A549 (cell line): ENCODE measurements around the gene RRBP1. TPM values are rescaled to one million over a fixed set of nuclear protein-coding genes. Genes with fewer than 3 reads are reported as not detected.

Experiments
- ATAC-seq, 2 experiments: fragments of 200-7000 bp in 1 of 2; fragments of >200 bp in 1 of 2; cut with Nextera tagmentation in 1 of 2; cut with Tn5 transposase in 1 of 2; 3 replicates each; pipeline versions ENCODE4 v1.8.0 to v1.9.1; 2018 to 2020; ENCODE audit warnings: mild to moderate bottlenecking in 1 of 2, moderate library complexity in 1 of 2
- CTCF ChIA-PET: fragments of 300-600 bp; sonication (Branson Sonifier 250); formaldehyde crosslinking; extraction: SDS; loops from one replicate; lab custom pipeline; 2021; ENCODE audit warnings: antibody characterized with exemption, inconsistent platforms; lab: Yijun Ruan, JAX
- POLR2A ChIA-PET: fragments of 350-600 bp; formaldehyde crosslinking; extraction: SDS; loops from one replicate; lab custom pipeline; 2021; ENCODE audit warnings: antibody characterized with exemption, inconsistent platforms; lab: Yijun Ruan, JAX
- DNase-seq, 2 experiments: peaks; one replicate each; pipeline versions ENCODE4 v3.0.0 to v3.0.0-alpha.2; 2011 to 2016; ENCODE audit warnings: low read depth in 1 of 2, low spot score in 1 of 2
- FAIRE-seq: peaks from 2 replicates; lab custom pipeline; 2011; peaks lifted over from hg19 to GRCh38; lab: Jason Lieb, UNC
- H3K27ac ChIP-seq, 2 experiments: fragments of >200 bp; sonication (Bioruptor Twin); formaldehyde crosslinking; 3 replicates each; pipeline ENCODE4 v1.5.1; 2016 to 2017
- H3K4me1 ChIP-seq: fragments of >200 bp; sonication (Bioruptor Twin); formaldehyde crosslinking; 3 replicates; pipeline ENCODE4 v1.6.1; 2016
- H3K4me2 ChIP-seq: fragments of >200 bp; sonication (Bioruptor Twin); formaldehyde crosslinking; 3 replicates; pipeline ENCODE4 v1.6.1; 2016
- H3K4me3 ChIP-seq: fragments of >200 bp; sonication (Bioruptor Twin); formaldehyde crosslinking; 3 replicates; pipeline ENCODE4 v1.5.1; 2016
- H3K9me3 ChIP-seq: fragments of >200 bp; sonication (Bioruptor Twin); formaldehyde crosslinking; 3 replicates; pipeline ENCODE4 v1.6.1; 2016
- BCL3 ChIP-seq: fragments of >200 bp; sonication (Bioruptor Twin); formaldehyde crosslinking; IDR thresholded peaks from 3 replicates; pipeline ENCODE4 v1.6.1; 2016
- CBX2 ChIP-seq: fragments of 200-600 bp; sonication (generic); IDR thresholded peaks from 2 replicates; pipeline ENCODE4 v1.6.1; 2016; ENCODE audit warnings: low read depth, mild to moderate bottlenecking, borderline replicate concordance
- CEBPB ChIP-seq, 2 experiments: fragments of >200 bp in 1 of 2; sonication (Bioruptor Twin) in 1 of 2; formaldehyde crosslinking in 1 of 2; IDR thresholded peaks; 2 replicates each; pipeline ENCODE4 v1.6.1; 2012 to 2016
- CHD4 ChIP-seq: fragments of 200-600 bp; sonication (generic); IDR thresholded peaks from 2 replicates; pipeline ENCODE4 v1.6.1; 2016; ENCODE audit warnings: antibody characterized with exemption, mild to moderate bottlenecking, borderline replicate concordance
- EHMT2 ChIP-seq: fragments of 200-600 bp; sonication (generic); IDR thresholded peaks from 2 replicates; pipeline ENCODE4 v1.6.1; 2016; ENCODE audit warnings: antibody characterized with exemption, low read depth, mild to moderate bottlenecking, moderate library complexity
- FOSB ChIP-seq: fragments of 250-450 bp; sonication (Bioruptor Pico); IDR thresholded peaks from 2 replicates; pipeline ENCODE4 v1.5.0; 2020; ENCODE audit warnings: mild to moderate bottlenecking, moderate library complexity
- FOSL2 ChIP-seq, 2 experiments: fragments of 450-650 bp in 1 of 2; fragments of >200 bp in 1 of 2; sonication (Bioruptor Twin) in 1 of 2; formaldehyde crosslinking; IDR thresholded peaks; 2 replicates each; pipeline versions ENCODE4 v1.5.0 to v1.6.1; 2016 to 2020; ENCODE audit warnings: mild to moderate bottlenecking in 1 of 2, moderate library complexity in 1 of 2
- HEYL ChIP-seq: fragments of 250-450 bp; sonication (Bioruptor Pico); IDR thresholded peaks from 2 replicates; pipeline ENCODE4 v1.8.0; 2021; ENCODE audit warnings: mild to moderate bottlenecking, moderate library complexity
- HMGXB4 ChIP-seq: fragments of 250-450 bp; sonication (Bioruptor Pico); IDR thresholded peaks from 2 replicates; pipeline ENCODE4 v1.5.0; 2021; ENCODE audit warnings: mild to moderate bottlenecking, moderate library complexity, borderline replicate concordance
- HOXA7 ChIP-seq: fragments of 250-450 bp; sonication (Bioruptor Pico); IDR thresholded peaks from 2 replicates; pipeline ENCODE4 v1.5.0; 2020; ENCODE audit warnings: mild to moderate bottlenecking, moderate library complexity
- HOXB5 ChIP-seq: fragments of 250-450 bp; sonication (Bioruptor Pico); IDR thresholded peaks from 2 replicates; pipeline ENCODE4 v1.5.0; 2020; ENCODE audit warnings: mild to moderate bottlenecking, moderate library complexity
- JUNB ChIP-seq: fragments of >200 bp; sonication (Bioruptor Twin); formaldehyde crosslinking; IDR thresholded peaks from 2 replicates; pipeline ENCODE4 v1.6.1; 2016
- MAFK ChIP-seq: fragments of 450-650 bp; IDR thresholded peaks from 2 replicates; pipeline ENCODE4 v1.6.1; 2014; ENCODE audit not compliant: partially characterized antibody
- NFE2L2 ChIP-seq: fragments of 150-350 bp; conservative IDR thresholded peaks from 2 replicates; pipeline ENCODE4 v1.6.1; 2014; ENCODE audit warnings: low read length
- RCOR1 ChIP-seq: fragments of 150-350 bp; IDR thresholded peaks from 2 replicates; pipeline ENCODE4 v1.6.1; 2014; ENCODE audit warnings: antibody characterized with exemption, low read length, low read depth
- TP53 ChIP-seq: fragments of 250-450 bp; sonication (Bioruptor Pico); IDR thresholded peaks from 2 replicates; pipeline ENCODE4 v1.5.0; 2021; ENCODE audit warnings: mild to moderate bottlenecking, moderate library complexity
- WGBS: methylation state at CpG from one replicate; pipeline ENCODE4 v1.1.6; 2017; ENCODE audit errors: missing lambda C conversion rate; 5-methylcytosine and 5-hydroxymethylcytosine counted together
- polyA plus RNA-seq, 4 experiments: library from polyadenylated mRNA; depleted of rRNA in 3 of 4; stranded (reverse); fragments of >200 nt; fragmentation: RNase III in 1 of 4; extraction: RNeasy Plus Mini Kit Qiagen cat#74134 plus additional on column Dnase treatment in 1 of 4; gene quantifications; 2 replicates in 3 of 4; 3 replicates in 1 of 4; pipeline ENCODE4 v1.2.3, GENCODE V29; 2011 to 2017

The RRBP1 gene
- polyA plus RNA-seq, 2 of the 4 experiments (the other 2 are of a cell fraction), result 51.6 to 79.6 TPM

- POLR2A ChIA-PET, result interaction anchor here (2.6 kb wide), 1 partner anchor 15 kb away, joined by 12 read pairs; the partner anchor contains the start of gene DSTN
- peak; percentile 84 for FAIRE-seq
- DNase-seq, result no peak
These were observed 97.4 kb downstream of the RRBP1 start for GRCh38 chr20:17584689-17585088.

GRCh38 chr20:17583126-17583525 lies 98.9 kb downstream of the RRBP1 start:
- FAIRE-seq, result peak; percentile 95
- ATAC-seq, result no peak
- POLR2A ChIA-PET, result interaction anchor here (1.3 kb wide), 1 partner anchor 13 kb away, joined by 7 read pairs; the partner anchor contains the start of gene DSTN
- peak; percentile 99 for TF ChIP-seq MAFK
- TF ChIP-seq FOSL2 (IDR thresholded peaks at IDR 0.05), result no peak
- TF ChIP-seq FOSL2 (CRISPR knock-in tag; IDR thresholded peaks at IDR 0.05), result peak; percentile 35; the same call in 1 of the 2 replicates
- TF ChIP-seq HEYL, result no peak
- TF ChIP-seq NFE2L2, result peak; percentile 94
- TF ChIP-seq EHMT2, result peak; percentile 54; the same call in 1 of the 2 replicates
- no peak for TF ChIP-seq JUNB
- TF ChIP-seq HOXB5, result 0 out of 2 replicates have a peak, but pooled peaks have one; percentile 20
- TF ChIP-seq RCOR1, result no peak
- H3K4me3 ChIP-seq, result no peak overlapping the region
- WGBS, result 96% methylated on average over 3 of the region's 3 CpGs
- peaks cover 77% of the 10 kb centered on the region for H3K4me1 ChIP-seq
- CTCF ChIA-PET, result interaction anchor here (0.6 to 1.4 kb wide), 3 partner anchors 9 to 13 kb away, joined by 3 to 7 read pairs (median 5); partner anchors contain the start of gene DSTN
- peak overlapping the region; percentile 45 to 65 for H3K27ac ChIP-seq
- no peaks in the 10 kb centered on the region for H3K9me3 ChIP-seq
- no peak for DNase-seq
- peak overlapping the region; percentile 1; the same call in 1 of the 3 replicates for H3K4me2 ChIP-seq

More at GRCh38 chr20:17584689-17585088, 97.4 kb downstream of the RRBP1 start:
- H3K4me1 ChIP-seq, result peaks cover 74% of the 10 kb centered on the region
- no peak for TF ChIP-seq FOSB (CRISPR knock-in tag)
- TF ChIP-seq HMGXB4 (CRISPR knock-in tag), result no peak
- TF ChIP-seq HOXA7 (CRISPR knock-in tag), result no peak
- no peak for TF ChIP-seq BCL3
- TF ChIP-seq, all 56 proteins: peak for 0
- CTCF ChIA-PET, result interaction anchor here (0.6 to 2.9 kb wide), 5 partner anchors 13 to 80 kb away, joined by 3 to 12 read pairs (median 5); no protein-coding TSS in a partner anchor
- H3K9me3 ChIP-seq, result no peaks in the 10 kb centered on the region
- no peak overlapping the region for H3K4me3 ChIP-seq
- H3K4me2 ChIP-seq, result 0 out of 3 replicates have a peak overlapping the region, but pooled peaks have one; percentile 3
- H3K27ac ChIP-seq, result no peak overlapping the region
- ATAC-seq, result no peak

- Histone ChIP-seq H3K4me1 (peaks cover 75% of the 10 kb centered on the region), H3K9me3 (no peaks in the 10 kb centered on the region), H3K27ac (no peak overlapping the region), H3K4me3 (no peak overlapping the region), H3K4me2 (no peak overlapping the region)
- ChIA-PET POLR2A (interaction anchor here (0.7 to 1.7 kb wide), 2 partner anchors 10 to 13 kb away, joined by 3 to 4 read pairs; no protein-coding TSS in a partner anchor), CTCF (interaction anchor here (0.7 to 3.0 kb wide), 6 partner anchors 10 to 61 kb away, joined by 3 to 16 read pairs (median 4); partner anchors contain the start of gene DSTN)
- peak; percentile 27 for TF ChIP-seq FOSB (CRISPR knock-in tag)
- no peak for TF ChIP-seq CHD4
- no peak for TF ChIP-seq CEBPB (IDR thresholded peaks at IDR 0.05)
- TF ChIP-seq CBX2, result no peak
- no peak for TF ChIP-seq TP53 (CRISPR knock-in tag)
- ATAC-seq (peak in 1 of 2 experiments; percentile 8; a peak in 2 of 6 replicates), DNase-seq (no peak), FAIRE-seq (peak; percentile 61)
- 92% methylated on average over 2 of the region's 2 CpGs for WGBS
These were observed 101.1 kb downstream of the RRBP1 start for GRCh38 chr20:17580895-17581294.
